Mesendoderm (in vitro differentiated cells): Measurements from ENCODE around the gene ASCL3.

ENCODE experiments used
- DNase-seq: peaks from one replicate; pipeline ENCODE4 v3.0.0; 2013
- H2AK5ac ChIP-seq: 2 replicates; pipeline ENCODE4 v1.6.1; 2013; ENCODE audit warnings: low read length, inconsistent platforms
- H2BK120ac ChIP-seq: 2 replicates; pipeline ENCODE4 v1.6.1; 2013; ENCODE audit warnings: low read depth, mild to moderate bottlenecking, low read length, moderate library complexity, mixed read lengths
- H2BK15ac ChIP-seq: replicated peaks from 2 replicates; pipeline ENCODE4 v1.6.1; 2013; ENCODE audit warnings: low read depth, mild to moderate bottlenecking, moderate library complexity
- H2BK5ac ChIP-seq: 2 replicates; pipeline ENCODE4 v1.6.1; 2013; ENCODE audit warnings: low read length, inconsistent platforms
- H3K18ac ChIP-seq: 2 replicates; pipeline ENCODE4 v1.6.1; 2013; ENCODE audit warnings: mild to moderate bottlenecking, low read length, mixed read lengths
- H3K23ac ChIP-seq: one replicate; pipeline ENCODE4 v1.6.1; 2013; ENCODE audit warnings: low read length
- H3K27ac ChIP-seq: 2 replicates; pipeline ENCODE4 v1.5.1; 2013; ENCODE audit warnings: low read depth, mild to moderate bottlenecking, inconsistent platforms, low read length, moderate library complexity
- H3K27me3 ChIP-seq: 2 replicates; pipeline ENCODE4 v1.6.1; 2013; ENCODE audit warnings: low read length, control low read depth, mild to moderate bottlenecking, inconsistent platforms; ENCODE audit not compliant: insufficient read depth, poor library complexity
- H3K36me3 ChIP-seq: 2 replicates; pipeline ENCODE4 v1.6.1; 2013; ENCODE audit warnings: low read length, inconsistent platforms; ENCODE audit not compliant: control insufficient read depth, insufficient read depth
- H3K4ac ChIP-seq: one replicate; pipeline ENCODE4 v1.6.1; 2013; ENCODE audit warnings: low read depth, mild to moderate bottlenecking, low read length, moderate library complexity
- H3K4me1 ChIP-seq: 2 replicates; pipeline ENCODE4 v1.6.1; 2013; ENCODE audit warnings: low read depth, low read length, inconsistent platforms; ENCODE audit not compliant: control insufficient read depth
- H3K4me2 ChIP-seq: 2 replicates; pipeline ENCODE4 v1.6.1; 2013; ENCODE audit warnings: low read length
- H3K4me3 ChIP-seq: 2 replicates; pipeline ENCODE4 v1.5.1; 2013; ENCODE audit warnings: mild to moderate bottlenecking, low read length
- H3K56ac ChIP-seq: one replicate; pipeline ENCODE4 v1.6.1; 2013; ENCODE audit warnings: low read length
- H3K79me1 ChIP-seq: 2 replicates; pipeline ENCODE4 v1.6.1; 2013; ENCODE audit warnings: low read length, inconsistent platforms
- H3K79me2 ChIP-seq: 2 replicates; pipeline ENCODE4 v1.6.1; 2013; ENCODE audit warnings: mild to moderate bottlenecking, low read length; ENCODE audit not compliant: control insufficient read depth, insufficient read depth
- H3K9ac ChIP-seq: 2 replicates; pipeline ENCODE4 v1.6.1; 2013; ENCODE audit warnings: low read length, inconsistent platforms
- H4K5ac ChIP-seq: one replicate; pipeline ENCODE4 v1.6.1; 2013; ENCODE audit warnings: low read length
- H4K8ac ChIP-seq: one replicate; pipeline ENCODE4 v1.6.1; 2013; ENCODE audit warnings: low read depth, mild to moderate bottlenecking, control low read depth, low read length, moderate library complexity
- WGBS: extraction: QIAGEN DNeasy Blood & Tissue Kit; methylation state at CpG from one replicate; pipeline ENCODE4 v1.1.7; 2013; ENCODE audit warnings: low lambda C conversion rate, missing lambda C conversion rate; ENCODE audit not compliant: insufficient coverage; ENCODE audit errors: extremely low coverage; 5-methylcytosine and 5-hydroxymethylcytosine counted together

Gene ASCL3

DNA sequence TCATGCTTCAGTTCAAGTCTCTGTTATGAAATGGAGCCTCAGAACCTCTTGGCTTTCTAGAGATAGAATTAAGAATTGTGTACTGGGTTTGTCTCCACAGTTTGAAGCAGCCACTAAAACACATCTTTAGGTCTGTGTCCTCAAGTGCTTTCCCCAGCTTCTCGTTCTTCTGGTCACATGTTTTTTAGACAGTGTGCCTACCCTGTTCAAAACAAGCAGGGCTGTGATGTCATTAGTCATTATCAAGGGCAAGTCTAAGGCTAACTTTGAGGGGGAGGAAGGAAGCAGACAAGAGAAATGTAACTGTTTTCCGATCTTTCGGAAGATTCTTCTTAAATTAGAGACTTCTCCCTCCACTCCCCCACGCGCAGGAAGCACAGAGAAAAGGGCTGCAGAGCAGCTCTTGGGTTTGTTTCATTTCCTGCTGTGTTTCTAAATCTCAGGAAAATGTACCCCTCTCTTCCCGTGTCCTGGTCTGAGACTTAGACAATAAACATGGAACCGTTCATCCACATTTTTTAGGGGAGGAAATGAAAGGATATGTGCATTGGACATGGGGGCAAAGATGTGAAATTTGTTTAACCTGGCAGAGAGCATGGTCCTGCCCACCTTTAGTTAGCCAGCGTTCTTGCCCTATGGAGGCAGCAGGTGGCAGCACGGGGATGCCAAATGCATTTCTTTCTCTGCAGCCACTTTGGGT, 28.7 kb downstream of the ASCL3 start:
- Histone ChIP-seq H3K4me2 (peak overlapping the region; percentile 12), H3K27me3 (no peaks in the 10 kb centered on the region), H4K8ac (no peak overlapping the region), H3K4me3 (no peak overlapping the region), H3K56ac (peak overlapping the region; percentile 58), H3K18ac (no peak overlapping the region), H3K23ac (no peak overlapping the region), H2AK5ac (no peak overlapping the region), H3K36me3 (peaks cover 3% of the 10 kb centered on the region), H3K4ac (no peak overlapping the region), H2BK5ac (no peak overlapping the region), H3K79me2 (peaks cover 3% of the 10 kb centered on the region), H3K9ac (peak overlapping the region; percentile 46), H4K5ac (no peak overlapping the region), H3K27ac (no peak overlapping the region), H3K79me1 (peaks cover 12% of the 10 kb centered on the region), H2BK15ac (no peak overlapping the region), H3K4me1 (peaks cover 3% of the 10 kb centered on the region), H2BK120ac (no peak overlapping the region)
- WGBS = no CpG with 5 or more reads among the region's 9 CpGs
- peak; percentile 73 for DNase-seq

DNA sequence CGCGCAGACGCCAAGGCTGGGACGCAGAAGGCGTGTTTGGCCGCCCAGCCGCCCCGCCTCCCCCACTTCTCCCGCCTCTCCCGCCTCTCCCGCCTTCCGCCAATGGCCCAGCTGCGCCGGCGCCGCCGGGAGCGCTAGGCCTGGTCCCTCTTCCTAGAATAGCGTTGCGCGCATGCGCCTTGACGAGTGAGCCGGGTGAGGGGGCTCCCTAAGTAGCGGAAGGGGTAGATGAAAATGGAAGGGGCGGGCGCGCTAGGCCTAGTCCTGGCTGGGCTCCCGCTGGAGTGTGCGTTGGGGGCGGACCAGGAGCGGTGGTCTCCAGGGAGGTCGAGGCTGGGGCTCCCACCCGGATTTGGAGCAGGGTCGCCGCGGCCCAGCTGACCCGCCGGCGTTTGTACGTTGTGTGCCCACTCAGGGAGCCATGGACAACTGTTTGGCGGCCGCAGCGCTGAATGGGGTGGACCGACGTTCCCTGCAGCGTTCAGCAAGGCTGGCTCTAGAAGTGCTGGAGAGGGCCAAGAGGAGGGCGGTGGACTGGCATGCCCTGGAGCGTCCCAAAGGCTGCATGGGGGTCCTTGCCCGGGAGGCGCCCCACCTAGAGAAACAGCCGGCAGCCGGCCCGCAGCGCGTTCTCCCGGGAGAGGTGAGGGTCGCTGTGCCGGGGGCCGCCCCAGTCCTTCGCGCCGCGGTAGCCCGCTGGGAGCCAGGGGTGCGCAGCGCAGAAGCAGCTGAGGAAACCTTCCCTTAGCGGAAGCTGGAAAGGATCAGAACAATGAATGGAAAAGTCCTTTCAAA, 31.6 kb downstream of the ASCL3 start, which contains the start of gene AKIP1:
Gene AKIP1 (plus strand): TSS at position 161 of the 795 bp plus-strand sequence. CDS start 261 bp downstream, at position 422.
- peaks cover 3% of the 10 kb centered on the region for H3K79me2 ChIP-seq
- no CpG with 5 or more reads among the region's 68 CpGs for WGBS
- peaks cover 3% of the 10 kb centered on the region for H3K4me1 ChIP-seq
- no peak within 1 kb of the TSS for H4K5ac ChIP-seq
- H4K8ac ChIP-seq = peak within 1 kb of the TSS; percentile 87
- peaks cover 3% of the 10 kb centered on the region for H3K36me3 ChIP-seq
- H2BK5ac ChIP-seq = peak within 1 kb of the TSS; percentile 92
- peak within 1 kb of the TSS; percentile 63 for H2BK120ac ChIP-seq
- peak within 1 kb of the TSS; percentile 91 for H3K23ac ChIP-seq
- H3K56ac ChIP-seq = peak within 1 kb of the TSS; percentile 98
- peak within 1 kb of the TSS; percentile 93 for H3K18ac ChIP-seq
- H3K27ac ChIP-seq = peak within 1 kb of the TSS; percentile 89
- peaks cover 12% of the 10 kb centered on the region for H3K79me1 ChIP-seq
- H2AK5ac ChIP-seq = peak within 1 kb of the TSS; percentile 6
- no peaks in the 10 kb centered on the region for H3K27me3 ChIP-seq
- H3K4me3 ChIP-seq = peak within 1 kb of the TSS; percentile 78
- H2BK15ac ChIP-seq = no peak within 1 kb of the TSS
- peak within 1 kb of the TSS; percentile 98 for H3K9ac ChIP-seq
- peak; percentile 99 for DNase-seq
- H3K4ac ChIP-seq = peak within 1 kb of the TSS; percentile 40
- peak within 1 kb of the TSS; percentile 73 for H3K4me2 ChIP-seq

DNA sequence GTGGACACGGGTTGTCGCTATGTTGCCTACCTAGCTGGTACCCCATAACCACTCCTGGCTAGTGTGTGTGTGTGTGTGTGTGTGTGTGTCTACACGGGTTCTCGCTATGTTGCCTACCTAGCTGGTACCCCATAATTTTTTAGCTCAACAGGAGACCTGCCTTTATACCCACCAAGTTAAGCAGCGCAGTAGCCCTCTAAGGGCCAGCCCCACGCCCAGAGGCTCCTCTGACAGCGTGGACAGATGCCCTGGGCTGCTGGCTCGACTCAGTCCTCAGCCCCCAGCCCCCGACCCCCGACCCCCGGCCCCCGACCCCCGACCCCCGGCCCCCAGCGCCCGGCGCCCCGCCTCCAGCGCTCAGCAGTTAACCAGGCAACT, 32.2 kb downstream of the ASCL3 start:
- no peak overlapping the region for H3K23ac ChIP-seq
- peaks cover 12% of the 10 kb centered on the region for H3K79me1 ChIP-seq
- no peak overlapping the region for H4K5ac ChIP-seq
- no peak overlapping the region for H3K4me3 ChIP-seq
- no peaks in the 10 kb centered on the region for H3K27me3 ChIP-seq
- H3K4ac ChIP-seq = peak overlapping the region; percentile 38
- H3K9ac ChIP-seq = peak overlapping the region; percentile 71
- H3K79me2 ChIP-seq = peaks cover 3% of the 10 kb centered on the region
- no peak for DNase-seq
- H2AK5ac ChIP-seq = no peak overlapping the region
- H3K56ac ChIP-seq = peak overlapping the region; percentile 89
- peak overlapping the region; percentile 55 for H3K4me2 ChIP-seq
- peak overlapping the region; percentile 27 for H2BK5ac ChIP-seq
- H3K4me1 ChIP-seq = peaks cover 3% of the 10 kb centered on the region
- WGBS = no CpG with 5 or more reads among the region's 19 CpGs
- H4K8ac ChIP-seq = no peak overlapping the region
- peak overlapping the region; percentile 91 for H3K18ac ChIP-seq
- peaks cover 3% of the 10 kb centered on the region for H3K36me3 ChIP-seq
- H2BK120ac ChIP-seq = peak overlapping the region; percentile 63
- no peak overlapping the region for H2BK15ac ChIP-seq
- H3K27ac ChIP-seq = peak overlapping the region; percentile 22

DNA sequence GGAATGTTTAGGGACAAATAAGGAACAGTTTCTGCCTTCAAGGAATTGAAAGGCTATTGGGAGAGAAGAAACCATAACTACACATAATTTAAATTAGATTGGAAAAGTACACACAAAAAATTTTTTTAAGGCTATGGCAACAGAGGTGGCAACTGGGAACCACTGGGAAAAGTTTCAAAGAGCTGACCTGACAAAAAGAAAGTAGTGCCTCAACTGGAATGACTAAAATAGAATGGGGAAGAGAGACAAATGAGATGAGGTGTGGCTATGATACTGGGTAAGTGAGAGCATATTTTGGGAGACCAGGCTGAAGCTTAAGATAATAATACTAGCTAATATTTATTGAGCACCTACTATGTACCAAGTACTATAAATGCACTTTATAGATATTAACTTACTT, 34.7 kb downstream of the ASCL3 start:
- Histone ChIP-seq H4K8ac (no peak overlapping the region), H3K4me2 (no peak overlapping the region), H2BK5ac (no peak overlapping the region), H2BK120ac (no peak overlapping the region), H3K23ac (no peak overlapping the region), H3K4ac (no peak overlapping the region), H3K79me1 (peaks cover 3% of the 10 kb centered on the region), H3K27ac (no peak overlapping the region), H3K56ac (no peak overlapping the region), H4K5ac (no peak overlapping the region), H2BK15ac (no peak overlapping the region), H3K18ac (no peak overlapping the region), H3K36me3 (no peaks in the 10 kb centered on the region), H3K79me2 (peaks cover 3% of the 10 kb centered on the region), H3K4me3 (no peak overlapping the region), H2AK5ac (no peak overlapping the region), H3K4me1 (peaks cover 3% of the 10 kb centered on the region), H3K9ac (no peak overlapping the region), H3K27me3 (no peaks in the 10 kb centered on the region)
- DNase-seq = no peak

DNA sequence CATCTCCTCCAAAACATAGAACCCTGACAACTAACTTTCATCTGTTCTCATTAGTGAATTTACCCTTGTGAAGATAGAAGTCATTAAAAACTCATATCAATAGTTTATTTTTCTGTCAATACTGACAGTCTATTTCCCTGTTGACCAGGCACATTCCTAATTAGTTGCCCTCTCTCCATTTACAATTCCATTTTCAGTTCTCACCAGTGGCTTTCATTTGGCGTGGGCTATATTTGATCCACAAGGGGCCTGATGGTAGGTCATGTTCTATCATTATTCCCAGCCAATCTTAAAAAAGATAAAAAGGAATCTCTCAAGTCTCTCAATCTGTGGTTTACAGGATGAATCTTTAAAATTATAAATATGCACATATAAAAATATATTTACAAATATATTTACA, 35.7 kb downstream of the ASCL3 start:
- Histone ChIP-seq H4K5ac (no peak overlapping the region), H3K9ac (no peak overlapping the region), H3K79me1 (no peaks in the 10 kb centered on the region), H3K27me3 (no peaks in the 10 kb centered on the region), H2AK5ac (no peak overlapping the region), H3K23ac (no peak overlapping the region), H3K36me3 (no peaks in the 10 kb centered on the region), H4K8ac (no peak overlapping the region), H3K18ac (no peak overlapping the region), H3K79me2 (no peaks in the 10 kb centered on the region), H2BK5ac (no peak overlapping the region), H3K4me2 (no peak overlapping the region), H3K4me3 (no peak overlapping the region), H3K4me1 (no peaks in the 10 kb centered on the region), H3K4ac (peak overlapping the region; percentile 36), H2BK120ac (no peak overlapping the region), H3K27ac (no peak overlapping the region), H2BK15ac (peak overlapping the region; percentile 36), H3K56ac (no peak overlapping the region)
- no CpG with 5 or more reads among the region's 1 CpG for WGBS
- no peak for DNase-seq
